Loucy (cell line): ENCODE data around the gene STRN.

Source experiments
- EZH2phosphoT487 ChIP-seq: fragments of 200-600 bp; IDR thresholded peaks from 2 replicates; pipeline ENCODE4 v1.6.1; 2018; ENCODE audit warnings: antibody characterized with exemption, mild to moderate bottlenecking, moderate library complexity, borderline replicate concordance
- TF ChIP-seq, protein P1 (sequence below): fragments of 200-600 bp; sonication (generic); conservative IDR thresholded peaks from 2 replicates; pipeline ENCODE4 v1.5.1; 2014; ENCODE audit warnings: mild to moderate bottlenecking, antibody characterized with exemption, low read length

DNA sequence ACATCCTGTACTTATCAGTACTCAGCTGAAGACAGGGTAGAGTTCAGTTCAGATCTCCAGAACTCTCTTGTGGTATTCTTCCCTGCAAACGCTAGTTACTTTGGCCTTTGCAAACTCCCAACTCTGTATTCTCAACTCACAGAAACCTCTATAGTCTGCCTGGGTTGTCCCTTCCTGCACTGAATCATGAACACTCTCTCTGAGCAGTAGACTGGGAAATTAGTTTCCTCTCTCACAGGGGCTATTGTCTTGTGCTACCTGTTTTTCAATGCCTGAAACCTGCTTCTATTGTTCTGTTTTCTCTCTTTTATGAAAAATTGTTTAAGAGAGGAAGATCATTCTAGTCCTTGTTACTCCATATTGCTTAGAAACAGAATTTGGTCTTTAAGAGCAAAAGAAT is 135.2 kb downstream of the STRN start:
- TF ChIP-seq, protein P1, sequence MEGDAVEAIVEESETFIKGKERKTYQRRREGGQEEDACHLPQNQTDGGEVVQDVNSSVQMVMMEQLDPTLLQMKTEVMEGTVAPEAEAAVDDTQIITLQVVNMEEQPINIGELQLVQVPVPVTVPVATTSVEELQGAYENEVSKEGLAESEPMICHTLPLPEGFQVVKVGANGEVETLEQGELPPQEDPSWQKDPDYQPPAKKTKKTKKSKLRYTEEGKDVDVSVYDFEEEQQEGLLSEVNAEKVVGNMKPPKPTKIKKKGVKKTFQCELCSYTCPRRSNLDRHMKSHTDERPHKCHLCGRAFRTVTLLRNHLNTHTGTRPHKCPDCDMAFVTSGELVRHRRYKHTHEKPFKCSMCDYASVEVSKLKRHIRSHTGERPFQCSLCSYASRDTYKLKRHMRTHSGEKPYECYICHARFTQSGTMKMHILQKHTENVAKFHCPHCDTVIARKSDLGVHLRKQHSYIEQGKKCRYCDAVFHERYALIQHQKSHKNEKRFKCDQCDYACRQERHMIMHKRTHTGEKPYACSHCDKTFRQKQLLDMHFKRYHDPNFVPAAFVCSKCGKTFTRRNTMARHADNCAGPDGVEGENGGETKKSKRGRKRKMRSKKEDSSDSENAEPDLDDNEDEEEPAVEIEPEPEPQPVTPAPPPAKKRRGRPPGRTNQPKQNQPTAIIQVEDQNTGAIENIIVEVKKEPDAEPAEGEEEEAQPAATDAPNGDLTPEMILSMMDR: no peak
- TF ChIP-seq EZH2phosphoT487: no peak
